Measurements from ENCODE around the gene FMNL3.

FMNL3 gene

GRCh38 chr12:49644620-49644994 lies 62.6 kb downstream of the FMNL3 start:
- peak; percentile 85 for DNase-seq (ENCODE audit: extremely low spot score)
- POLR2A ChIA-PET: interaction anchor here (1.3 to 3.4 kb wide), 2 partner anchors 97 kb away, joined by 3 to 14 read pairs; partner anchors contain the start of gene TMBIM6
- CTCF ChIA-PET: interaction anchor here (1.0 to 1.1 kb wide), 2 partner anchors 35 to 62 kb away, joined by 3 to 4 read pairs; no protein-coding TSS in a partner anchor
- TF ChIP-seq FOXM1 (IDR thresholded peaks at IDR 0.05; ENCODE audit: borderline replicate concordance) (no peak), L3MBTL2 (conservative IDR thresholded peaks at IDR 0.05) (no peak), FOXA1 (IDR thresholded peaks at IDR 0.05) (no peak), ZNF384 (IDR thresholded peaks at IDR 0.05) (no peak), ELF4 (IDR thresholded peaks at IDR 0.05) (no peak), LEF1 (IDR thresholded peaks at IDR 0.05; ENCODE audit: borderline replicate concordance) (no peak), FOXK2 (IDR thresholded peaks at IDR 0.05) (no peak), SUZ12 (IDR thresholded peaks at IDR 0.05) (no peak)

DNA sequence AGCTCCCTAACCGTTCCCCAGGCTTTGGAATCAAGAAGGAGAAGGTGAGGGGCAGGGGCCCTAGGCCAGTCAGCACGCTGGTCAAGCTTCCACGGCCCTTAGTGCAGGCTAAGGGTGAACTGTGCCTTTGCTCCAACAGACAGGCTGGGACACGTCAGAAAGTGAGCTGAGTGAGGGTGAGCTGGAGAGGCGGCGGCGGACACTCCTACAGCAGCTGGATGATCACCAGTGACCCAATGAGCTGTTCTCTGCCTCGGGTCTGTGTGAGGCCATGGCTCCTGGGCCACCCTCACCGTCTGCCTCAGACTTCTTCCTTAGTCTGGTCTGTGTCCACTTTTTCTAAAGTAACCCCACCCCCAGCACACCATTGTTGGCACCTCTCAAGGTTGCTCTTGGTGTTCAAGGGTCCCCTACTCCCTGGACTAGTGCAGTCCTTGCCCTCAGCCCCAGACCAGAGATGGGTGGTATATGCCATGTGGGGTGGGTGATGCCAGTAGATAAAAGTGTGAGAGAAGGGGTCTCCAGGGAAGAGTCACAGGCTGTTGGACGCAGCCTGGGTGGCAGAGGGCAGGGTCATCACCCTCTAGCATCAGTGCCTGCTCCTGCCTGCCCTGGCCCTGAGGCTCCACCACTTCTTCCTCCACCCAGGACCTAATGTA lies 63.1 kb downstream of the FMNL3 start:
- no peak for DNase-seq (ENCODE audit: extremely low spot score)
- ChIA-PET CTCF (interaction anchor here (0.6 to 1.1 kb wide), 4 partner anchors 21 to 75 kb away, joined by 3 to 4 read pairs (median 3); no protein-coding TSS in a partner anchor), POLR2A (interaction anchor here (3.4 kb wide), 1 partner anchor 97 kb away, joined by 14 read pairs; the partner anchor contains the start of gene TMBIM6)
- TF ChIP-seq PKNOX1 (IDR thresholded peaks at IDR 0.05) (no peak), FOXK2 (IDR thresholded peaks at IDR 0.05) (no peak)

GRCh38 chr12:49643135-49643534 lies 64.1 kb downstream of the FMNL3 start:
- ChIA-PET POLR2A (interaction anchor here (3.4 kb wide), 1 partner anchor 98 kb away, joined by 14 read pairs; the partner anchor contains the start of gene TMBIM6), CTCF (interaction anchor here (0.6 to 1.0 kb wide), 2 partner anchors 20 to 76 kb away, joined by 3 read pairs; no protein-coding TSS in a partner anchor)
- TF ChIP-seq FOXK2 (IDR thresholded peaks at IDR 0.05): no peak
- no peak for TF ChIP-seq ZNF384 (IDR thresholded peaks at IDR 0.05)
- no peak for TF ChIP-seq LEF1 (IDR thresholded peaks at IDR 0.05; ENCODE audit: borderline replicate concordance)
- DNase-seq (ENCODE audit: extremely low spot score): no peak

DNA sequence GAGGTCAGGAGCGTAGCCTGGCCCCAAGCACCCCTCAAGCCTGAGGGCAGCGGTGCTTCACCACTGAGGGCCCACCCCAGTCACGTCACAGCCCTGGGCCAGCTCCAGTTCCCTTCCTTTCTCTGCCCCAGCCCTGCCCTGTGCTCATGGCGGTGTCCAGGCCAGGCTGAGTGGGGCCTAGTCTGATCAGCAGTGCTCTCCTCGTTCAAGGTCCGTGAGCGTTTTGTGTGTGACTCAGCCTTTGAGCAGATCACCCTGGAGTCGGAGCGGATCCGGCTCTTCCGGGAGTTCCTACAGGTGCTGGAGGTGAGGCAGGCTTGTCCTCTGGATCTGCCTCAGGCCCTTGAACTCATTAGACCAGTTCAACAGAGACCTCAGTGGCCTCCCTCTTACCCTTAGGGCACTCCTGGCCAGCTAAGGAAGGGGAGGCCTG lies 64.8 kb downstream of the FMNL3 start:
- DNase-seq (ENCODE audit: extremely low spot score): no peak
- ChIA-PET CTCF (no interaction called here), POLR2A (interaction anchor here (3.4 kb wide), 1 partner anchor 99 kb away, joined by 14 read pairs; the partner anchor contains the start of gene TMBIM6)
- TF ChIP-seq HDGF (IDR thresholded peaks at IDR 0.05; ENCODE audit: borderline replicate concordance): no peak
- no peak for TF ChIP-seq ZNF384 (IDR thresholded peaks at IDR 0.05)
- no peak for TF ChIP-seq CTBP1 (IDR thresholded peaks at IDR 0.05; ENCODE audit: borderline replicate concordance)
- TF ChIP-seq FOXM1 (IDR thresholded peaks at IDR 0.05; ENCODE audit: borderline replicate concordance): no peak
- TF ChIP-seq TARDBP (IDR thresholded peaks at IDR 0.05): no peak
- no peak for TF ChIP-seq SP1 (IDR thresholded peaks at IDR 0.05)
- TF ChIP-seq FOXK2 (IDR thresholded peaks at IDR 0.05): no peak
- no peak for TF ChIP-seq ARNT (IDR thresholded peaks at IDR 0.05)
- no peak for TF ChIP-seq ELF4 (IDR thresholded peaks at IDR 0.05)
- TF ChIP-seq LEF1 (IDR thresholded peaks at IDR 0.05; ENCODE audit: borderline replicate concordance): no peak
- TF ChIP-seq PKNOX1 (IDR thresholded peaks at IDR 0.05): no peak
- TF ChIP-seq NFRKB (IDR thresholded peaks at IDR 0.05): no peak
- TF ChIP-seq L3MBTL2 (conservative IDR thresholded peaks at IDR 0.05): no peak

- ChIA-PET POLR2A (interaction anchor here (3.4 kb wide), 1 partner anchor 100 kb away, joined by 14 read pairs; the partner anchor contains the start of gene TMBIM6), CTCF (no interaction called here)
- no peak for TF ChIP-seq ARNT (IDR thresholded peaks at IDR 0.05)
- TF ChIP-seq FOXA1 (IDR thresholded peaks at IDR 0.05): no peak
- no peak for TF ChIP-seq ELF4 (IDR thresholded peaks at IDR 0.05)
- TF ChIP-seq FOXK2 (IDR thresholded peaks at IDR 0.05): no peak
- TF ChIP-seq CTBP1 (IDR thresholded peaks at IDR 0.05; ENCODE audit: borderline replicate concordance): no peak
- no peak for TF ChIP-seq SUZ12 (IDR thresholded peaks at IDR 0.05)
- TF ChIP-seq LEF1 (IDR thresholded peaks at IDR 0.05; ENCODE audit: borderline replicate concordance): no peak
- no peak for TF ChIP-seq ZNF384 (IDR thresholded peaks at IDR 0.05)
- no peak for TF ChIP-seq NFRKB (IDR thresholded peaks at IDR 0.05)
- TF ChIP-seq HDGF (IDR thresholded peaks at IDR 0.05; ENCODE audit: borderline replicate concordance): no peak
- TF ChIP-seq SP1 (IDR thresholded peaks at IDR 0.05): no peak
- no peak for TF ChIP-seq PKNOX1 (IDR thresholded peaks at IDR 0.05)
- TF ChIP-seq L3MBTL2 (conservative IDR thresholded peaks at IDR 0.05): no peak
- TF ChIP-seq BHLHE40 (IDR thresholded peaks at IDR 0.05; ENCODE audit: borderline replicate concordance): no peak
- no peak for TF ChIP-seq FOXM1 (IDR thresholded peaks at IDR 0.05; ENCODE audit: borderline replicate concordance)
- no peak for DNase-seq (ENCODE audit: extremely low spot score)
These were observed 65.3 kb downstream of the FMNL3 start for GRCh38 chr12:49641748-49642369.
